SK-N-SH (cell line): Measurements from ENCODE around the gene FOSL1.

Experiments used
- FOXM1 ChIP-seq: IDR thresholded peaks from 2 replicates; pipeline ENCODE4 v1.4.0; 2012; ENCODE audit warnings: low read depth, mild to moderate bottlenecking
- RFX5 ChIP-seq: IDR thresholded peaks from 2 replicates; pipeline ENCODE4 v1.6.1; 2012; ENCODE audit warnings: mild to moderate bottlenecking, improper control_type of control experiment, low read length
- YY1 ChIP-seq: IDR thresholded peaks from 2 replicates; pipeline ENCODE4 v1.4.0; 2012; ENCODE audit warnings: low read depth, mild to moderate bottlenecking
- TF ChIP-seq, protein P1 (sequence below): fragments of 200-600 bp; sonication (generic); IDR thresholded peaks from 2 replicates; pipeline ENCODE4 v1.6.1; 2017; ENCODE audit warnings: antibody characterized with exemption, mild to moderate bottlenecking, moderate library complexity

DNA sequence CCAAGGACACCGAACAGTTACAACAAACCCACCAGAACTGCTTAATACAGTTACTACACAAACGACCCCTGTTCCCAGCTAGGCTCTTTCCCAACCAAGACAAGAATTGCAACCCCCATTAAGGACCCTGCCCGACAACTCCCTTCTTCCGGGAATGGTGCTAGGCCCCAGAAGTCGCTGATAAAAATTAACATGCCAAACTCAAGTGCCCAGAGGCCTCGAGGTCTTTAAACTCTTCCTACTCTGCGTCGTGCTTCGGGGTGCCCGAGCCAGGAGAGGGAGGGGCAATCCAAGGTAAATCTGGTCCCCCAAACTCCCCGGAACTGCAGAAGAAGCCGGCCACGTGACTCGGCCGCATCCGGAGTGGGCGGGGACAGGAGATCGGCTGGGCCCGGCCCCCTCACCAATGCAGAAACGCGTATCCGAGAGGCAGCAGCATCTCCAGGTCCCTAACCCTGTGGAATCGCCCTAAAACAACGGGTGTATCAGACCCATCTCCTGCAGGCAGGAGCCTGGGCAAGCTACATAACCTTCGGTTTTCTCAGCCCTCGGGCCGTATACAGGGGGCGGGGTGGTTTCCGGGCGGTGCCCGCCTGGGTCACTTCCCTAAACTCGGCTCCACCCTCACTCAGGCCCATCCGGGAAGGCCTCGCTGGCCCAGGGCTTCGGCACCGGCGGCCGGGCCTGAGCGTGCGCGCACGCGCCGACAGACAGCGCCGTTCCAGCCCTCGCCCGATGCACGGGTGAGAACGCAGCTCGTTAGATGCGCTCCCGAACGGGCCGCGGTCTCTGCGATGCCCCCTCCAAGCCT, 43.3 kb downstream of the FOSL1 start:
- TF ChIP-seq, protein P1, sequence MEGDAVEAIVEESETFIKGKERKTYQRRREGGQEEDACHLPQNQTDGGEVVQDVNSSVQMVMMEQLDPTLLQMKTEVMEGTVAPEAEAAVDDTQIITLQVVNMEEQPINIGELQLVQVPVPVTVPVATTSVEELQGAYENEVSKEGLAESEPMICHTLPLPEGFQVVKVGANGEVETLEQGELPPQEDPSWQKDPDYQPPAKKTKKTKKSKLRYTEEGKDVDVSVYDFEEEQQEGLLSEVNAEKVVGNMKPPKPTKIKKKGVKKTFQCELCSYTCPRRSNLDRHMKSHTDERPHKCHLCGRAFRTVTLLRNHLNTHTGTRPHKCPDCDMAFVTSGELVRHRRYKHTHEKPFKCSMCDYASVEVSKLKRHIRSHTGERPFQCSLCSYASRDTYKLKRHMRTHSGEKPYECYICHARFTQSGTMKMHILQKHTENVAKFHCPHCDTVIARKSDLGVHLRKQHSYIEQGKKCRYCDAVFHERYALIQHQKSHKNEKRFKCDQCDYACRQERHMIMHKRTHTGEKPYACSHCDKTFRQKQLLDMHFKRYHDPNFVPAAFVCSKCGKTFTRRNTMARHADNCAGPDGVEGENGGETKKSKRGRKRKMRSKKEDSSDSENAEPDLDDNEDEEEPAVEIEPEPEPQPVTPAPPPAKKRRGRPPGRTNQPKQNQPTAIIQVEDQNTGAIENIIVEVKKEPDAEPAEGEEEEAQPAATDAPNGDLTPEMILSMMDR = no peak
- TF ChIP-seq RFX5 (no peak), FOXM1 (no peak), YY1 (no peak)
